Fibroblast of the aortic adventitia (primary cell): ENCODE data around the gene PREX1. TPM values are rescaled to one million over a fixed set of nuclear protein-coding genes. Genes with fewer than 3 reads are reported as not detected.

Experiments
- DNase-seq: peaks from one replicate; pipeline ENCODE4 v3.0.0-alpha.2; 2010; ENCODE audit warnings: low read depth
- H3K4me3 ChIP-seq: 2 replicates; pipeline ENCODE4 v1.5.1; 2011; ENCODE audit warnings: low read depth, mild to moderate bottlenecking, control low read depth, low read length, moderate library complexity
- CTCF ChIP-seq: IDR thresholded peaks from 2 replicates; pipeline ENCODE4 v1.5.1; 2011; ENCODE audit warnings: mild to moderate bottlenecking, low read length, control low read depth, inconsistent platforms; ENCODE audit not compliant: insufficient read depth
- total RNA-seq: library from RNA; depleted of rRNA; stranded (reverse); fragments of >200 nt; gene quantifications from 2 replicates; pipeline ENCODE4 v1.2.3, GENCODE V29; 2012; ENCODE audit warnings: low replicate concordance

PREX1 gene
- total RNA-seq, 1 donor: 13.0 TPM

- H3K4me3 ChIP-seq: no peak overlapping the region
- DNase-seq: no peak
Measured at GRCh38 chr20:48642105-48642880, 185.5 kb downstream of the PREX1 start.

GRCh38 chr20:48640871-48641270 lies 186.9 kb downstream of the PREX1 start:
- no peak overlapping the region for H3K4me3 ChIP-seq
- TF ChIP-seq CTCF: no peak

More at GRCh38 chr20:48642105-48642880, 185.5 kb downstream of the PREX1 start:
- no peak for TF ChIP-seq CTCF

DNA sequence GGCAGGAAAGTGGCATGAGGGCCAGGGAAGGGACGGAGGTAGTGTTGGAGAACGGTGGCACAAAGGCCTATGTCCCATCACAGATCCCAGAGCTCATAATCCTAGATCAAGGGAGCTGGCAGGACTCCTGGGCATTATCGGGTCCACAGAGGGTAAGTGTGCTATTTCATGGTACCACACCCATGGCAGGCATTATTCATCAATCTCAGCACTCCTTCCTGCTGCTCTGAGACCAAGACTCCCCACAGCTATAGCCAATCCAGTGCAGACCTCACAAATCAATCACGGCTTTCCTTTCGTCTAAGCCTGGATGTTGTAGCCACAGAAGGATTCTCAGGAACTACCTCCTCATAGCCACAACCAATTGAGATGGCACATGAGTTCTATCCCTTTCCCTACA lies 187.9 kb downstream of the PREX1 start:
- no peak for TF ChIP-seq CTCF
- no peak for DNase-seq
- H3K4me3 ChIP-seq: no peak overlapping the region

More at GRCh38 chr20:48640871-48641270, 186.9 kb downstream of the PREX1 start:
- no peak for DNase-seq

- no peak overlapping the region for H3K4me3 ChIP-seq
- DNase-seq: peak; percentile 30
- TF ChIP-seq CTCF: no peak
Measured at GRCh38 chr20:48638546-48638945, 189.3 kb downstream of the PREX1 start.

DNA sequence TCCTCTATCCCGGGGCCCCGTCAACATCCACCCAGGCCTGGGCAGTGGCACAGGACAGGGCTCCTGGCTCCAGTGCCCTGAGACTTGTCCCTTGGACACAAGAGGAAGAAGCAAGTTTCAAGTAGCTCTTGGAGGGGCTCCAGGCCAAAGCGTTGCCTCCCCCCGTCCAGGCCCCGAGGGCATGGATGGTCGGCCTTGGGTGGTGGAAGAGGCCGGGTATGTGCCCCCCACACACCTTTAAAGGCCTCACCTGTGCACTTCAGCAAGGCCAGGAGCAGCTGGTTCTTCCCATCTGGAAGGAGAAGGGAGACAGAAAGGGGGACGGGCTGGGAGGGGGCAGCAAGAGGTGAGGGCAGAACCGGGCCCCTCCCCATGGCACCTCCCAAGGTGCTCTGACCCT lies 190.3 kb downstream of the PREX1 start:
- no peak for DNase-seq
- no peak for TF ChIP-seq CTCF
- no peak overlapping the region for H3K4me3 ChIP-seq

- DNase-seq: no peak
- H3K4me3 ChIP-seq: no peak overlapping the region
- no peak for TF ChIP-seq CTCF
Measured at GRCh38 chr20:48636301-48636700, 191.5 kb downstream of the PREX1 start.

- peak; percentile 46 for DNase-seq
- H3K4me3 ChIP-seq: no peak overlapping the region
- peak; percentile 93 for TF ChIP-seq CTCF
Measured at GRCh38 chr20:48635791-48636267, 192.0 kb downstream of the PREX1 start.
